RKO (cell line): ENCODE results near the gene UBE2M.
"Not testable (repeated sequence)": the region's sequence is repeated elsewhere in the genome, so short reads cannot be mapped to it uniquely, and the experiment has no call there.

Experiments
- DNase-seq: peaks from one replicate; pipeline ENCODE4 v3.0.0-alpha.2; 2016; ENCODE audit warnings: low spot score

Gene UBE2M

GRCh38 chr19:58511353-58512208 is 46.8 kb downstream of the UBE2M start, which contains the start of gene SLC27A5:
TSS of gene SLC27A5 (minus strand) at chr19:58511992. CDS start at chr19:58511955, 37 bp downstream.
- DNase-seq = no peak

GRCh38 chr19:58510084-58510862 is 48.1 kb downstream of the UBE2M start:
- no peak for DNase-seq

- no peak for DNase-seq
These were observed 48.7 kb downstream of the UBE2M start for GRCh38 chr19:58509731-58510083.

GRCh38 chr19:58507602-58508223 is 50.7 kb downstream of the UBE2M start:
- DNase-seq = not testable (repeated sequence)
